HG03135 (cell line): ENCODE data around the gene PTPN14.
"Not testable (repeated sequence)": the region's sequence is repeated elsewhere in the genome, so short reads cannot be mapped to it uniquely, and the experiment has no call there.

ENCODE experiments used
- ATAC-seq: cut with Tn5 transposase; IDR thresholded peaks from one replicate; pipeline ENCODE4 v1.9.1; 2021; ENCODE audit warnings: mild to moderate bottlenecking, moderate library complexity; ENCODE audit not compliant: unreplicated experiment

The PTPN14 gene

GRCh38 chr1:214481983-214482634 lies 69.3 kb downstream of the PTPN14 start:
- not testable (repeated sequence) for ATAC-seq

GRCh38 chr1:214476986-214477870 lies 74.2 kb downstream of the PTPN14 start:
- ATAC-seq: no peak

DNA sequence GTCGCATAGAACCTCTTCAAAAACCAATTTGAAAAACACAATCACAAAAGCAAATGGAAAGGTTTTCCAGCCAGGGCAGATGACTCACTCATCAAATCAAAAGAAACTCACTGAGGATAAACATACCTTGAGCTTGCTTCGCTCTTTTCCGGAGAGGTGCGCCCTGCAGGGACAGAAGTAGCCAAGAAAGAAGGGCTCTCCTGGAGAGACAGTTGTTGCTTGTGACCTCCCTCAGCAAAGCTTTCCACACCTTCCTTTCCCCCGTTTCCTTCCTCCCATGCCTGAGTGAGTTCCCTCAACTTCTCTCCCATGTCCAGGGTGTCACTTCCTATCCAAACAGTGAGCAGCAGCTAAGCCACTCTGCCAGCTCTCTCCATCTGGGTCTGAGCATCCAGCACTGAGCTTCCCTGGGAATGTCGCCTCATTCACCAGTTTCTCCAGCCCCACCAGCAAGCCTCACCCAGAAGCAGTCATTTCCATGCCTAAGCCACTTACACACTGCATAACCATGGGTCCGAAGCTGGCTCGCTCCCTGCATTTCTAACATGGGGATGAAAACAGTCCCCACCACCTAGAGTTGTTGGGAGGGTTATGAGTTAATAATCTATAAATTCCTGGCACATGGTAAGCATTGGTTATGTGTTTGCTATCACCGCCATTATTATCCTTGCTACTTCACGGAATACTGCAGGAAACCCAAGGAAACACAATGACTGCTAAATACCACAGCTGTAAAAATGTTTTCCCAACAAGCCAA lies 75.0 kb downstream of the PTPN14 start:
- ATAC-seq: no peak

DNA sequence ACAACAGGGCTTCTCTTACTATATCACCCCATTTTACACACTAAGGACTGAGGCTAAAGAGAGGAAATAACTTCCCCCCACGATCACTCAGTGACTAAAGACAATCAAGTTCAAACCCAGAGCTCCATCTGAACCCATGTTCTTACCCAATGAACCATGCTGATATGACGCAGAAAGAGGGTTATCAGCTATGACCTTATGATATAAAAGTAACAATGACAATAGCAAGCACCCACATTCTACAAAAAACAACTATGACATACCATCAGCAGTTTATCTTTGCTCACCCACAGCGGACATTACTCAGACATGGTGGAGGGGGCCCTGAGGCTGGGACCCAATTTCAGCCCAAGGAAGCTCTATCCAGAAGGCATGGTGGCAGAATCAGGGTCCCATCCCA lies 75.7 kb downstream of the PTPN14 start:
- ATAC-seq: no peak

GRCh38 chr1:214475331-214475730 lies 76.1 kb downstream of the PTPN14 start:
- ATAC-seq: no peak

GRCh38 chr1:214474467-214474866 lies 76.9 kb downstream of the PTPN14 start:
- no peak for ATAC-seq

- no peak for ATAC-seq
These were observed 77.5 kb downstream of the PTPN14 start for GRCh38 chr1:214473862-214474261.

GRCh38 chr1:214473387-214473786 lies 78.0 kb downstream of the PTPN14 start:
- ATAC-seq: no peak

DNA sequence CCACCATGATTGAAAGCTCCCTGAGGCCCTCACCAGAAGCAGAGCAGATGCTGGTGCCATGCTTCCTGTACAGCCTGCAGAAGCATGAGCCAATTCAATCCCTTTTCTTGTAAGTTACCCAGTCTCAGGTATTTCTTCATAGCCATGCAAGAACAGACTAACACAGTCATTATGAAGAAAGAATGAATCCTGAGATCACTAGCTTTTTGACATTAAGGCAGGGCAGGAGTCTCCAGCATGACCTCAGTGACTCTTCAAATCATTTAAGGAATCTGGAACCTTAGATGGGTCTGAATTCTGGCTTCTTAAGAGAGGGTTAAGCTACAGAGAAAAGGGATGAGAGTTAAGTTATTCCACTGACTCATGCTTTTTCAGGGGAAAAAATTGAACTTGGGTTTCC lies 79.0 kb downstream of the PTPN14 start:
- ATAC-seq: no peak

DNA sequence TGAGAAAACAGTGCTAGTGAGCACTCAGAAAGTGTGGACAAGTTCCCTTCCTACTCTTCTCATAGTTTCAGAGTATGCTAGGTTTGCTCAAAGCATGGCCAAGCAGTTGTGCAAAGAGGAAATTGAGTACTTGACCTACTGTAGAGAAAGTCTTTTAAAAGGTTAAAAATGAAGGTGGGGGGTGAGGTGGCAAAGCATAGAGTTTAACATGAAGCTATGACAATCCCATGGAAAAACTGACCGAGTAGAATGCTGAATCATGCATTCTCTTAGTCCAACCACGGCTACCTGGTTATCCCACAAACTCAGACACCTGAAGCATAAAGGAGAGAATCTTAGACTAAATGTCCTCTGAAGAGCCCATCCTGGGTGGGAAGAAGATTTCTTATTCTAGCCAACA lies 79.9 kb downstream of the PTPN14 start:
- ATAC-seq: no peak

- ATAC-seq: no peak
These were observed 81.3 kb downstream of the PTPN14 start for GRCh38 chr1:214470132-214470531.

DNA sequence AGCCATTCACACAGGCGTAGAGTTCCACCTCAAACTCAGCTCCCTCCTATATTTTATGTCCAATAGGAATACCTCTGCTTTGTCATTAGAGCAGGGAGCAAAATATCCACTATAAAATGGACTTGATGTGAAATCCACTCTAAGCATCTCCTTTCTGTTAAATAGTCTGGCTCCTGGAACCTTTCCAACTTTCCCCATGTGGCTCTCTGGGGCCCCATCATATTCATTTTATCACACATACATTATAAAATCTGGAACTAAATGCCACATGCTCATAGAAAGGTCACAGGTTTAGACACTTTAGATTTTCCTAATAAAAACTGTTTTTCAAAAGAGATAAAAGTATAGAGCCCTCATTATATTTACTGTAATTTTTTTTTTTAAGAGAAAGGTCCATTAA lies 82.1 kb downstream of the PTPN14 start:
- ATAC-seq: no peak

GRCh38 chr1:214467078-214467585 lies 84.3 kb downstream of the PTPN14 start:
- ATAC-seq: no peak

DNA sequence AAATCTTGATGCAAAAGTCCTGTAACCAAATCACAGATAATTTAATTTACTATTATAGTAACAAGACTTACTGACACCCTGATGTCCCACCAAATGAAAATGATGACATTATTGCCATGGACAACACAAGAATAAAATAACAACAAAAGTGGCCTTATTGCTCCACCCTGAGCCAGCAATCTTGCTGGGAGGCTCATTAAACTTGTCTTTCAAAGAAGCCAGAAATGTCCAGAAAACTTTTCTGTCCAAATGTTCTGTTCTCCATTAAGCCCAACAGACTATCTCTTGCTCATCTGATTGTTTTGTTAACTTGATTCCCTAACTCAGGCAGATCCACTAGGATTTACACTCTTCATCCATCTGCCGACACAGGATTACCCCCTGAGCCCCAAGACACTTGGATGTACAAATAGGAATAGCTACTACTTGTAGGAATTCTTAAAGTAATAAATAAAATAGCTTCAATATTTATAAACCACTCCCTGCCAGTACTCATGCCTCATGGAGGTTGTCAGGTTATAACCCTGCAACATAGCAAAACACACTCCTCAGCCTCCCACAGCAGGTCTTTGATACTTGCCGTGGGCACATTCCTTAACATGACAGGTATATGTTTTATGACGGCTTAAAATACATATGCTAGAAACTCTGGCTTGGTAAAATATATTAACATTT lies 84.9 kb downstream of the PTPN14 start:
- no peak for ATAC-seq

GRCh38 chr1:214464445-214465287 lies 86.7 kb downstream of the PTPN14 start:
- no peak for ATAC-seq

DNA sequence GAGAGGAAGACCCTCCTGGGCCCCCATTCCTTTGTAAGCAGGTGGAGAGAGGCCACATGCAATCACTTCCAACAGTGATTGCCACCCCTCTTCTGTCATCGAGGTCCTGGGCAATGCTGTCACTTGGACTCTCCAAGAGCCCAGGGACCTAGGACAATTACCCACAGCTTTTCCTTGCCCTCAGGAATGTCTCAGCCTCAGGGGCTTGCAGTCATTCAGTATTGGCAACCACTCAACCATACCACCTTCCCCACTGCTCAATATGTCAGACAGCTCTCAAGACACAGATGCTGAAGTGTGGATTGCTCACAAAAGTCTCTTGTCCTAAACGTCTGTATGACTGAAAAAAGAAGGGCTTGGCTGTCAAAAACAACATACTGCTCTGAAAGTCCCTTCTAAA lies 87.8 kb downstream of the PTPN14 start:
- ATAC-seq: no peak

DNA sequence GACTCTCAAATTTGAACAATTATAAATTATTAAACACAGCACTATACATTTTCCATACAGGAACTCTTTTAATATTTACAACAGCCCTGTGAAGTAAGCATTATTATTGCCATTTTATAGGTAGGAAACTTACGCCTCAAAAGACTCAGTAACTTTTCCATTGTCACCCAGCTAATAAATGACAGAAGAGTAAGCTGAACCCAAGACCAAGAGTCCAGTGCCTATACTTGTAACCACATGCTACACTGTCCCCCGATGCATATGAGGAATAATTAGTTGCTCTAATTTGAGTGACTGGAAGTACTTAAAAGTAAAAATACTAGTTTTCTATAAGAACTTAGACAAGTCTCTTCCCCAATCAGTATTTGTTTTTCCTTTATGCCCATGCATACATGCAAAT lies 88.5 kb downstream of the PTPN14 start:
- ATAC-seq: no peak

- ATAC-seq: no peak
These were observed 90.1 kb downstream of the PTPN14 start for GRCh38 chr1:214461305-214461704.

DNA sequence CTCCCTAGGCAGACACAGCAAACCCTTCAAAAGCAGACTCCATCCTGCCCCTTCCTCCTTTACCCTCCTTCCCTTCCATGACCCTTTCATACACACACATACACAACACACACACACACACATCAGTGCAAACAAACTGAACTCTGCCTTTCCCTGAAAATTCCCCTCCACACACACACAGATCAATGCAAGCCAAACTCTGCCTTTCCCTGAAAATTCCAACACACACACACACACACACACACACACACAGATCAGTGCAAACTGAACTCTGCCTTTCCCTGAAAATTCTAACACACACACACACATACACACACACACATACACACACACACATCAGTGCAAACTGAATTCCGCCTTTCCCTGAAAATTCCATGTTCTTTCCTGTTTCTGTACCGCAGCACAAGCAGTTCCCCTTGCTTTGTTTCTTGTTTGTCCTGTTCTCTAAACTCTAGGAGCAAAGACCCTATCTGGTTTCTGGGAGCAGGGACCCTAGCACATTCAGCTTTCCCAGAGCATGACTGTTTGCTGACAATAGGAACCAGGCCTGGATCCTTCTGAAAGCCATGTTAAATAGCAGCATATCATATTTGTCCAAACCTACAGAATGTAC lies 91.0 kb downstream of the PTPN14 start:
- no peak for ATAC-seq

- ATAC-seq: no peak
These were observed 91.5 kb downstream of the PTPN14 start for GRCh38 chr1:214459895-214460294.
